NCI-H510A (cell line): Measurements from ENCODE around the gene TWIST2.

Experiments used
- DNase-seq: peaks from one replicate; lab custom pipeline; 2025; lab: John Stamatoyannopoulos, UW

Gene TWIST2

GRCh38 chr2:238939521-238940403 lies 91.9 kb downstream of the TWIST2 start:
- no peak for DNase-seq

DNA sequence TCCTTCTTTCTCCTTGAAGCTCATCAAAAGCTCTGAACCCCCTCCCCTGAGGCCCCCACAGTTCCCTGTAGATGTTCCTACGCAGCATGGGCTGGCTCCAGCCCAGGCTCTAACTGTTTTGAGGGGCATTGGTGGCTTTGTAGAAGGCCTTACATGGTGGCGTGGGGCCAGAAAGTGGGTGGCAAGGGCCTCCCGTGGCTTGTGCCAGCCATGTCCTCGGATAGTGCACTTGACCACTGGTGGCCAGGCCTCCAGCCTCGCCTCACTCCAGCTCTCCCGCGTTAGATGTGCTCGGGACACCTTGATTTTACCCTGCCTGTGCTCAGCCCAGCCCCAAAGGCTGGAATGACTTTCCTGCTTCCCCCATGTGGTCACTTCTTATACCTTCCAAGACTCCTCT lies 92.9 kb downstream of the TWIST2 start:
- DNase-seq: no peak

GRCh38 chr2:238941262-238941792 lies 93.4 kb downstream of the TWIST2 start:
- DNase-seq: no peak

GRCh38 chr2:238942080-238942725 lies 94.3 kb downstream of the TWIST2 start:
- DNase-seq: no peak

DNA sequence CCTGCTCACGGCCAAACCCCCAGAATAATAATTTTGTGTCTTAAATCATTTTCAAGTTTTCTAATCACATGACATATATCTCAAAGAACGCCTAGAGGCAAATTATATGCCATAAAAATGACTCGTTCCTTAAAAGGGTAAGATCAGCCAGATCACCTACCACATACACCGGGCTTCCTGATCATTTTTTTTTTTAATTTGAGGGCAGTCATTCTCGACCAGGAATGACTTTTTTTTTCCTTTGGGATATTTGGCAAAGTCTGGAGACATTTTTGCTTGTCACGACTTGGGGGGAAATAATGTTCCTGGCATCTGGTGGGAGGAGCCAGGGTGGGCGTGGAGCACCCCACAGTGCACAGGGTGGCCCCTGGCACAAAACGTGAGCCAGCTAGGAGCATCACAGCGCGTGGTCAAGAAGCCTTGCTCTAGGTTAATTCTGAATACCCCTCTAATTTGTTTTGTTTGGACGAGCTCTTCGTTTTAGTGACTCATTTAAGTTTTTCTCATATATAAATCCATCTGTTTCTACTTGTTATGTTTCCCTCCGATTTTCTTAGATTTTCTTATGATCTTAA lies 94.9 kb downstream of the TWIST2 start:
- DNase-seq: no peak

- DNase-seq: no peak
Observed at GRCh38 chr2:238943338-238944067, 95.6 kb downstream of the TWIST2 start.

DNA sequence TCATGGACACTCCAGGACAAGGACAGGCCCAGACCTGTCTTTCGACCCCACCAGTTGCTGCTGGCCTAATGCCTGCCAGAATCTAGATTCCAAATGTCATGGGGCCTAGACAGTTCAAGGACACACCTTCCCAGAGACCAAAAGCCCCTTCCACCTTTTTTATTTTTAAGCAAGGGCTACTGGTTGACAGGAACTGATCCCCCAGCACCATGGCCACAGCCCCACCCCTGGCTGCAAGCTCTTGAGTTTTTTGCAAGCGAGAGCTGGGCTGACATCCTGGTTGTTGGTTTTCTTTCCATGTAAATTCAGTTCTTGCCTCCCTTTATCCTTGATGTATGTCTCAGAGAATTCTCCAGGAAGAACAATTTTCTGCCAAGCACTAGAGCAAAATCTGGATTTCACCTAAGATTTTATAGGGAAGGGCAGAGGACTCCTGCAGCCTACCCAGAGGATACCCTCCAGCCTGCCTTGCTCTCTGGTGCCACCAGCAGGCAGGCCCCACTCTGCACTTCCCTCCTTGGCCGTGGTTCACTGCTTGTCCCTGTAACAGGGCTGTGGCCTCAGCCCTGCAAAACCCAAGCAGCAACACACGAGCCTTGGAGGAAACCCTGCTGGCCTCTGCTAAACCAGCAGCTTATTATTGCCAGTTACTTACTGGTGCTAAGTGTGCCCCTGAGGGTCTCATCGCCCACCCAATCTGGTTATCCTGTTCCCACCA lies 97.7 kb downstream of the TWIST2 start:
- DNase-seq: no peak

DNA sequence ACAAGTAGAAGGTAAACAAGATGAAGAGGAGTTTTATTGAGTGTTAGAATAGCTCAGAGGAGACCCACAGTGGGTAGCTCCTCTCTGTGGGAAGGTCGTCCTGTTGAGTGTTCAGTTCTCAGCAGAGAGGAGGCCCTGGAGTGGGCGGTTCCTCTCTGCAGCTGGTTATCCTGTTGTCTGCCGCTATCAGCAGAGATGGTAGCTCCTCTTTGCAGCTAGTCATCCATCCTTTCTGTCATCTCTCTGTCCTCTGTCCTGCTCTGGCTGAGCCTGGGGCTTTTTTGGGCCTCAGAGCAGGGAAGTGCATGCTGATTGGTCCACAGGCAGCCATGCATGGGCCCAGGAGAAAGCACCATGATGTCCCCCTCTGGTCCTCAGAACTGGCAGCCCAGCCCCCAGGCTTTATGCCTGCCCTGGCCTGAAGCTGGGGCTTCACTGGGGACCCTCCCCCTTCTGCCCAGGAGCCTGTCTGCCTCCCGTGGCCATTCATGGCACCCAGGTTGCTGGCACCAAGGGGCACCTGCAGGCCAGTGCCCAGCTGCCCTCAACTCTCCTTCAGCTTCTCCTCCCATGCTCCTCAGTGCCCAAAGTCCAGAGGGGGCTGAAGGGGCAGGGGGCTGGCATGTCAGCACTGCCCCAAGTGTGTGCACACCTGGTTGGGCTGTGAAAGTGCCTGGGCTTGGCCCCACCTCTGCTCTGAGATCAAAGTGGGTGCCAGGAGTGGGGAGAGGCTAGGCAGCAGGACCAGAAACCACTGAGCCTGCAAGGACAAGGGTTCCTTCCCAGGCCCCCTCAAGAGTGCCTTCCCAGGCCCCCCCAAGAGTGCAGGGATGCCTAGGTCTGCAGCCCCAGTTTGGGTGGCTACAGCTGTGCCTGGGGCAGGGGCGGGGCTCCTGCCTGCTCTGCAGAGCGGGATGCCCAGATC lies 98.7 kb downstream of the TWIST2 start:
- DNase-seq: no peak

DNA sequence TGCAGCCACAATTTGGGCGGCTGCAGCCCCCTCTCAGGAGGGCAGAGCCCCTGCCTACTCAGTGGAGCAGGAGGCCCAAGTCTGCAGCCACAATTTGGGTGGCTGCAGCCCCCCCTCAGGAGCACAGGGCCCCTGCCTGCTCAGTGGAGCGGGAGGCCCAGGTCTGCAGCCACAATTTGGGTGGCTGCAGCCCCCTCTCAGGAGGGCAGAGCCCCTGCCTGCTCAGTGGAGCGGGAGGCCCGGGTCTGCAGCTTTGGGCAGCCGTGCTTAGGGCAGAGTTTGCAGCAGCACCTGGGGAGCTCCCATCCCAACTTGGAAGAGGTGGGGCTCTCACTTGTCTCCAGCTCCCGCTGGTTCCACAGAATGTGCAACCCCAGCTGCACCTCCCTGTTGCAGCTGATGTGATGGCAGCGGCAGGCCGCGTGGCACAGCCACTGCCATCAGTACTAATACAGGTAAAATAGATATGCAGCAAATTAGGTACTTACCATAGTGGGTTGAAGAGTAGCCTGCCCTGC lies 99.4 kb downstream of the TWIST2 start:
- no peak for DNase-seq

DNA sequence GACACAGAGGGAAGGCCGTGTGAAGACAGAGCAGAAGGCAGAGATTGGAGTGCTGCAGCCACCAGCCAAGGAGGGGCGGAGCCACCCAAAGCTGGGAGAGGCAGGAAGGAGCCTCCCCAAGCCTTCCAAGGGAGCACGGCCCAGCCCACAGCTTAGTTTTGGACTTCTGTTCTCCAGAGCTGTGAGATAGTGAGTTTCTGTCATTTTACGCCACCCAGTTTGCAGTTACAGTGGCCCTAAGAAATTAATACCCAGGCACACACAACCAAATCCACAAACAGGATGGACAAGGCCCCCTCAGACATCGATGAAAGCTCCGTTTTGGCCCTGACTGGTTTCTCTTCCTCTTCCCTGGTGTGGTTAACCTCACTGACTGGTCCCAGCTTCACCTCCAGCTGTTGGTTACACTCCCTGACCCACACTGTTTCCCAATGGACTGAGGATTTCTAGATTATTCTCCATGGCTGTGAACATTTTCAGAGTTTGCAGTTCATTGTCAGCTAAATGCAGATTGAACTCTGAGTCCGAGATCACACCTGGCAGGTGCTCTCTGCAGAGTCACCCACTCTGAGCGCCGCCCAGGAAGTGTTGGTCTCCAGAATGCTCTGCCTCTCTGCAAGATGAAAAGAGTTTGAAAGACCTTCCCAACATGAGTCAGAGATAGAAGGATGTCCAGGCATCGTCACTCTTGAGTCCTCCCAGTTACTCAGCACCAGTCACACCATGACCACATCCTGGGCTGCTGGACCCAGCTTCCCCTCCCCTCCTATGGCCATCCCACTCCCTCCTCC lies 100.2 kb downstream of the TWIST2 start:
- no peak for DNase-seq

DNA sequence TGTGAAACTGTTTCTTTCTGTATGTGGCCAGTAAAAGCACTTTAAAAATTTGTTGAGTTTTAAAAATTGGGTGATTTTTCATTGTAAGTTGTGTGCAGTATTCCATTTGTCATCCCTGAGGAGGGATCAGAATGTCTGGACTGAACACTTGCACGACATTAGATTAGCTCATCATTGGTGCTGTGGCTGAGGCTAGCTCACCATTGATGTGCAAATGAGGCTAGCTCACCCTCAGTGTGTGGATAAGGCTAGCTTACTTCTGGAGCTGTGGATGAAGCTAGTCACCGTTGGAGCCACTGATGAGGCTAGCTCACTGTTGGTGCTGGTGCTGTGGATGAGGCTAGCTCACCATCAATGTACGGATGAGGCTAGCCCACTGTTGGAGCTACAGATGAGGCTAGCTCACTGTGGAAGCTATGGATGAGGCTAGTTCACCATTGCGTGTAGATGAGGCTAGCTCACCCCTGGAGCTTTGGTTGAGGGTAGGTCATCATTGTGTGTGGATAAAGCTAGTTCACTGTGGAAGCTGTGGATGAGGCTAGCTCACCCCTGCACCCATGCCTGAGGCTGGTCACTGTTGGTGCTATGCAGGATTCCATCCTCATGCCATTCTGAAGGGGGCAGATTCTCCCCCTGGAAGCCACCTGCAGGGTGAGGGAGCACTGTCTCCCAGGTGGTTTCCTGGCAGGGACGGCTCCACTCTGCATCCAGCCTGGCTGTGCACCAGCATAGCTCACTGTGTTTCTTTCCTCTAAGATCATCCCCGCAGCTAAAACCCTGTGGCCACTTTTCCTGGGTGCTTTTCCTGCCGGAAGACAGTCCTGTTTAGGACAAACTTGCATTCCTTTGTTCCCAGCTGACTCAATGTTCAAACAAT lies 101.1 kb downstream of the TWIST2 start:
- no peak for DNase-seq

- DNase-seq: no peak
Observed at GRCh38 chr2:238949710-238950345, 101.9 kb downstream of the TWIST2 start.

- DNase-seq: no peak
Observed at GRCh38 chr2:238950551-238950950, 102.7 kb downstream of the TWIST2 start.

DNA sequence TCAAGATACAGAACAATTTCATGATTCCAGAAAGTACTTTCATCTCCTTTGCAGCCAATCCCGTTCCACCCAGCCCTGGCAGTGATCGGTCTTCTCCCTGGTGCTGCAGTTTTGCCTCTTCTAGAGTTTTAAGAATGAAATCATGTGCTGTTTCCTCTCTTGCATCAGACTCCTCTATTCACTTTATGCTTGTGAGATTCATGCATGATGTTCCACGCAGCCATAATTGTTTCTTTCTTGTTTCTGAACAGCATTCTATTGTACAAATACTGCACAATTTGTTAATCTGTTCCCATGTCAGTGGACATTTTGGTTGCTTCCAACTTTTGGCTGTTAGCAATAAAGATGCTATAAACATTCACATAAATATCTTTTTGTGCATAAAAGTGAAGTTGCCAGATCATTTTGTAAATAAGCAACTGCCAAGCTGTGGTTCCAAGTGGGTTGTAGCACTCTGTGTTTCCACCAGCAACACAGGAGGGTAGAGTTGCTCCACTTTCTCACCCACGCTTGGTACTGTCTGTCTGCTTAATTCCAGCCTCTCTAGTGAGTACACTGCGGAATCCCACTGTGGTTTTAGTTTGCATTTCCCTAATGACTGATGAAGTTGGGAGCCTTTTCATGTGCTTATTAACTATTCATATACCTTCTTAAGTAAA lies 104.5 kb downstream of the TWIST2 start:
- no peak for DNase-seq

DNA sequence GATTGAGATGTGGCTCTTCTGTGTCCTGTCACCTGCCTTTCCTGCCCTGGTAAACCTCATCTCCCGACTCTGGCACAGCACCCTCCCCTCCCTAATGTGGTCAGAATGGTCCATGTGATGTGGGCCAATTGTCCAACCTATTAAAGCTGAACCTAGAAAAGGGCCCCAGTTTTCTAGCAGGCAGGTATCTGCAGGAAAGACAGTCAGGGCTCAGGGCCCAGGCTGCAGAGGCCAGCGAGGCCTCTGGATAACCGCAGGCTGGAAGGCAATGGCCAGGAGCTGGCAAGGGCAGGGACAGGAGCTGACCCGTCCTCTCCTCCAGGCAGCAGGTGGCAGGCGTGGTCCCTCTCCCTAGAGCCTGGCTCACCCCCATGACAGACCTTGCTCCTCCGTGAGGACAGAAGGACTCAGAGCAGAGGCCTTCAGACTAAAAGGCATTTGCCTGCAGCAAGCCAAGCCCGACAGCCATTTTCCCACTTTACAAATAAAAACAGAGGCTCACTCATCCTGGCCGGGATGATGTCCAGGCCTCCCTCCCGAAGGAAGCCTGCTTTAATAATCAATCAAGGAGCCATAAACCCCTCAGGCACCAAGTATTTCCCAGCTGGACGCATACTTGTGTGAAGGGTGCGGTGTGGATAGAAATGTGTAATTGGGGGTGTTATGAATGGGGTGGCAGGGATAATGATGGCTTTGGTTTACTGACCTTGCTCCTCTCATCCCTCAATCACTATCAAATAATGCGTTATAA lies 107.1 kb downstream of the TWIST2 start:
- no peak for DNase-seq
